ENCODE results near the gene GPR75.
"Not testable (repeated sequence)": the region's sequence is repeated elsewhere in the genome, so short reads cannot be mapped to it uniquely, and the experiment has no call there.

GPR75 gene

DNA sequence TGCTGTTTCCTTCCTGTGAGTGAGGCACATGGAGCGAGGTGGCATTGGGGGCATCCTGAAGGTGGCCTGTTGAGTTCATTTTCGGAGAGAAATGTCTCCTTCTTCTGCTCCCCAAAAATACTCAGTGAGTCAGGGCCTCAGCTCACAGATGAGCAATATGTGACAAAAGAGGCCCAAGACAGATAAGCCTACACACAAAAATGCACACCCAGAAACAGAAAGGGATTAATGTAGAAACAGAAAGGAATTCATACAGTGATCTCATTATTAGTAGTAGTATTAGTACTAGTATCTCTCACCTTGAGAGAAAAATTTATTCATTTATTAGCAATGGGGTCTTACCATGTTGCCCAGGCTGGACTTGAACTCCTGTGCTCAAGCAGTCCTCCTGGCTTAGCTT is 5.1 kb downstream of the GPR75 start:
- in situ Hi-C loops (cut with HindIII; ENCODE audit: low sequenced_read_pairs): no loop called here

DNA sequence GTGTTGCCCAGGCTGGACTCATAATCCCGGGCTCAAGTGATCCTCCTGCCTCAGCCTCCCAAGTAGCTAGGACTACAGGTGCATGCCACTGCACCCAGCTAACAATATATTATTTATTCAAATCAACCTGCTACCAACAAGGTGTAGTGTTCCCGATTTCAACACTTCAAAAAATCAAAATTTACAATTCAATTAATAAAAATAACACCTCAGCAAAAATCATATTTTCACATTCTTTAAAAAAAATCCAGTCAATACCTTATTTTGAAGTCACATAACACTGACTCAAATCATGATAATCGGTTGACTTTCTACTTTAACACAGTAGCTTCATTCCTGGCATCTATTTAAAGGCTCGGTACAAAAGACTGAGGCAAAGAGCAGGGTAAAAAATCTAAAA is 7.2 kb downstream of the GPR75 start:
- in situ Hi-C loops (cut with HindIII; ENCODE audit: low sequenced_read_pairs): no loop called here

GRCh38 chr2:53851052-53851757 is 8.6 kb downstream of the GPR75 start:
- in situ Hi-C loops (cut with HindIII; ENCODE audit: low sequenced_read_pairs): not testable (repeated sequence)

GRCh38 chr2:53848062-53848461 is 11.7 kb downstream of the GPR75 start:
- in situ Hi-C loops (cut with HindIII; ENCODE audit: low sequenced_read_pairs): no loop called here

- in situ Hi-C loops (cut with HindIII; ENCODE audit: low sequenced_read_pairs): no loop called here
Observed at GRCh38 chr2:53843595-53843994, 16.2 kb downstream of the GPR75 start.

DNA sequence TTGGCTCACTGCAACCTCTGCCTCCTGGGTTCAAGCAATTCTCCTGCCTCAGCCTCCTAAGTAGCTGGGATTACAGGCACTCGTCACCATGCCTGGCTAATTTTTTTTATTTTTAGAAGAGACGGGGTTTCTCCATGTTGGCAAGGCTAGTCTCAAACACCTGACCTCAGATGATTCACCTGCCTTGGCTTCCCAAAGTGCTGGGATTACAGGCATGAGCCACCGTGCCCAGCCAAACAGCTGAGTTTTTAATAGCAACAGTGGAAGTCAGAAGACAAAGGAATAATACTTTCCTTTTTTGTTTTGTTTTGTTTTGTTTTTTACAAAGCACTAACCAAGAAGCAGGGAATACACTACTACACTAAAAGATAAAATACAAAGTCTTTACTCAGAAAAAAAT is 16.9 kb downstream of the GPR75 start:
- in situ Hi-C loops (cut with HindIII; ENCODE audit: low sequenced_read_pairs): no loop called here

DNA sequence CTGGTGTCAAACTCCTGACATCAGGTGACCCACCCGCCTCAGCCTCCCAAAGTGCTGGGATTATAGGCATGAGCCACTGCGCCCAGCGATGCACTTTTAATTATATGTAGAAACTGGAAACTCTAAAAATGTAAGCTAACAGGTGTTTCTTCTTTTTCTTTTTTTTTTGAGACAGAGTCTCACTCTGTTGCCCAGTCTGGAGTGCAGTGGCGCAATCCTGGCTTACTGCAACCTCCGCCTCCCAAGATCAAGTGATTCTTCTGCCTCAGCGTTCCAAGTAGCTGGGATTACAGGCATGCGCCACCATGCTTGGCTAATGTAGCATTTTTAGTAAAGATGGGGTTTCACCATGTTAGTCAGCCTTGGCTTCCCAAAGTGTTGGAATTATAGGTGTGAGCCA is 18.1 kb downstream of the GPR75 start:
- in situ Hi-C loops (cut with HindIII; ENCODE audit: low sequenced_read_pairs): not testable (repeated sequence)

DNA sequence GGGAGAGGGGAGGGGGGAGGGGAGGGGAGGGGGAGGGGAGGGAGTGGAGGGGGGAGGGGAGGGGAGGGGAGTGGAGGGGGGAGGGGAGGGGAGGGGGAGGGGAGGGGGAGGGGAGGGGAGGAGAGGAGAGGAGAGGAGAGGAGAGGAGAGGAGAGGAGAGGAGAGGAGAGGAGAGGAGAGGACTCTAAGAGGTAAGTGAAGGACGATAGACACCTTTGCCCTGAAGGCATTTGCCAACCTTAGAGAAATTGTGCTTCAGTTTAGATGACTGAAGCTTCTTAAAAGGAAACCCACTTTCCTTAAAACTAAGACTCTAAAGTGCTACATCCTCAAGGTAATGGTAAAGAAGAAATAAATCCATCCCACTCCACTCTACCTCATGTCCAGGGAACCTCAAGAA is 19.2 kb downstream of the GPR75 start:
- in situ Hi-C loops (cut with HindIII; ENCODE audit: low sequenced_read_pairs): no loop called here

- in situ Hi-C loops (cut with HindIII; ENCODE audit: low sequenced_read_pairs): not testable (repeated sequence)
Observed at GRCh38 chr2:53829980-53830290, 29.8 kb downstream of the GPR75 start.

DNA sequence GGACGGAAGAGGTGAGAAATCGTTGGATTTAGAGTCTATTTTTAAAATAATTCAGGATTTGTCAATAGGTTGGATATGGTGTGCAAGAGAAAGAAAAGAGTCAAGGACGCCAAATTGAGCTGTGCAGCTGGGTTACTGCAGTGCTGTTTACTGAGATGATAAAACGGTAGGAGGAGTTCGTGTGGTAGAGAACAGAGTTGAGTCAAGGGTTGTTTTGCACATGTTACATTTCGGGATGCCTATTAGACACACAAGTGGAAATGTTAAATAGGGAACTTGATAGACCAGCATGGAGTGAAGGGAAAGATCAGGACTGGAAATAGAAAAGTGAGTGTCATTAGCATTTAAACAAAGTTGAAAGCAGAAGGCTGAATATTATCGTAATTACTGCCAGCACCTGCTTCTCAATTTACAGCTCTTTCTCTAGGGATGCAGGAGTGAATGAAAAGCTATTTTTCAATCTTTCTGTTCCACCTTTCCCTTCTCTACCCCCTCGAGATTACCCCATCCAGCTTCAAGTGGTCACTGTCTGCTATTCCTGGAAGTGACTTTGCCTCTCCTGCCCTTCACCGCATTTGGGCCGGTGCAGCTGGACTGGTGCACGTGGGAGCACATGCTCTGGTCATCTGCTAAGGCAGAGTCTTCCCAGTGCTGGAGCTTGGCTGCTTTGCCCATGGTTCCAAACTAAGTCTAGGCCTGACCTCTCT is 30.3 kb downstream of the GPR75 start:
- in situ Hi-C loops (cut with HindIII; ENCODE audit: low sequenced_read_pairs): no loop called here

GRCh38 chr2:53828331-53828730 is 31.4 kb downstream of the GPR75 start:
- in situ Hi-C loops (cut with HindIII; ENCODE audit: low sequenced_read_pairs): no loop called here

GRCh38 chr2:53827398-53828175 is 32.2 kb downstream of the GPR75 start:
- in situ Hi-C loops (cut with HindIII; ENCODE audit: low sequenced_read_pairs): no loop called here

GRCh38 chr2:53826587-53827397 is 33.0 kb downstream of the GPR75 start:
- in situ Hi-C loops (cut with HindIII; ENCODE audit: low sequenced_read_pairs): no loop called here

DNA sequence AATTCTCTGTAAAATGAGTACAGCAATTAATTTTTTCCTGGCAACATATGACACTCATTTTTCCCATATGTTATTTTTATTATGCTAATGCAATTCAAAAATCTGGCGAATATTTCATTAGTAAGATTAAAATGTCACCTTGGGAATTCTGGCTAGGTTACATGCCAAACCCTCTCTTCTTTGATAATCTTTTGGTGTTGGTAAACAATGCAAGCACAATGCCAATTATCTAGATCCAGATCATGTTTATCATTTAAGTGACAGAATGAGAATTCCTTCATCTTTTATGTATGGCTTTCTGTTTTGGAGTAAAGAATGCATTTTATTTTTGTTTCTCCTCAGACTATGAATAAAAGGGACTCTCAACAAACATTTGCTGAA is 33.7 kb downstream of the GPR75 start:
- in situ Hi-C loops (cut with HindIII; ENCODE audit: low sequenced_read_pairs): no loop called here

DNA sequence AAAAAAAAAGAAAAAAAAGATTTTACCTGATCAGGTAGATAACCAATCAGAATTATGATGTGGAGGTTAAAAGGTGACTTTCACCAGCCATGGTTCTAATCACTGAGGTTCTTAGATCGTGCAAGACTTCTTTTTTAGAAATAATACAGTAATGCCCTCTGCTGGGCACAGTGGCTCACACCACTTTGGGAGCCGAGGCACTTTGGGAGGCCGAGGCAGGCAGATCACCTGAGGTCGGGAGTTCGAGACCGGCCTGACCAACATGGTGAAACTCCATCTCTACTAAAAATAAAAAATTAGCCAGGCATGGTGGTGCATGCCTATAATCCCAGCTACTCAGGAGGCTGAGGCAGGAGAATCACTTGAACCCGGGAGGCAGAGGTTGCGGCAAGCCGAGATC is 36.1 kb downstream of the GPR75 start:
- in situ Hi-C loops (cut with HindIII; ENCODE audit: low sequenced_read_pairs): not testable (repeated sequence)

DNA sequence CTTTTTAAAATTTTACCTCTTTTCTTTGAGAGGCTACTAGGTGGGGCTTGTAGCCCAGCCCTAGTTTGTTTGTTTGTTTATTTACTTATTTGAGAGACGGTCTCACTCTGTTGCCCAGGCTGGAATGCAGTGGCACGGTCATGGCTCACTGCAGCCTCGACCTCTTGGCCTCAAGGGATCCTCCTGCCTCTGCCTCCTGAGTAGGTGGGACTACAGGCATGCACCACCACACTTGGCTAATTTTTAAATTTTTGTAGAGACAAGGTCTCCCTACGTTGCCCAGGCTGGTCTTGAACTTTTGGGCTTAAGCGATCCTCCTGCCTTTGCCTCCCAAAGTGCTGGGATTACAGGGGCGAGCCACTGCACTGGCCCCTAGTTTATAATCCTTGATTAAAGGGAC is 38.0 kb downstream of the GPR75 start:
- in situ Hi-C loops (cut with HindIII; ENCODE audit: low sequenced_read_pairs): no loop called here

DNA sequence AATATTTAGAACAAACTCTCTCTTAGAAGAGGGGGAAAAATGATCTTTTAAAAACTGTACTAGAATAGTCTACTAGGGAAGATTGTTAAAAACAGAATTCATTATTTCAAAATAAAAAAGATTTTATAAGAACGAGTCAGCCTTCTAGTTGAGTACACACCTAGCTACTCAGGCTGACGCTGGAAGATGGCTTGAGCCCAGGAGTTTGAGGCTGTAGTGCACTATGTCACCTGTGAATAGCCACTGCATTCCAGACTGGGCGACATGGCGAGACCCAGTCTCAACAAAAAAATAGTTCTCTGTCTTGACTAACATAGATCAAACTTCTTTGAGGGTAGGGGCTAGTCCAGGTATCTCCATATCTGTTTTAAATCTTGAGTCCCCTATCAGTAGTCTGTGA is 39.1 kb downstream of the GPR75 start:
- in situ Hi-C loops (cut with HindIII; ENCODE audit: low sequenced_read_pairs): no loop called here

GRCh38 chr2:53820048-53820447 is 39.7 kb downstream of the GPR75 start:
- in situ Hi-C loops (cut with HindIII; ENCODE audit: low sequenced_read_pairs): no loop called here

GRCh38 chr2:53819634-53820033 is 40.1 kb downstream of the GPR75 start:
- in situ Hi-C loops (cut with HindIII; ENCODE audit: low sequenced_read_pairs): no loop called here

DNA sequence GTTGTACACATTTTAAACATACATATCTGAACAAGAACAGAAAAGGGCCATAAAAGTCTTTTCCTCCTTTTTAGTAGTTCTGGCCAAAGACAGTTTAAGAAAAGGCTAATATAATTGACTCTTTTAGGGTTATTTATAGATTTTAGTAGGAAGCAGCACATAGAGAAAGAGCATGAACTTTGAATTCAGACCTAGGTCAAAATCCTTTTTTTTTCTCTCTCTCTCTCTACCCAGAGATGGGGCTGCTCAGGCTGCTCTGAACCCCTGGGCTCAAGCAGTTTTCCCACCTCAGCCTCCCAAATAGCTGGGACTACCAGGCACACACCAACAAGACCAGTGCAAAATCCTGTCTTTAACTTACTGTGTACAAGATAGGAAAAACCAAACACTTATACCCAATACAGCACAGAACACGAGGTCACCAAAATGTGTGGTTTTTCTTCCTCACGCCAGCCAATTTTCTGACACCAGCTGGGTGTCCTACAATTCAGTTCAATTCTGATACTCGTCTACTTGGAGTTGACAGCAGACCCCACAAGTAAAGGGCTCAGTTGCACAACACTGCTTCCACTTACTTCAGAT is 40.8 kb downstream of the GPR75 start:
- in situ Hi-C loops (cut with HindIII; ENCODE audit: low sequenced_read_pairs): no loop called here

GRCh38 chr2:53813151-53813550 is 46.6 kb downstream of the GPR75 start:
- in situ Hi-C loops (cut with HindIII; ENCODE audit: low sequenced_read_pairs): no loop called here
